H9 (cell line): Measurements from ENCODE around the gene RBMXL2. TPM values are rescaled to one million over a fixed set of nuclear protein-coding genes. Genes with fewer than 3 reads are reported as not detected.

ENCODE experiments used
- DNase-seq: peaks from one replicate; pipeline ENCODE4 v3.0.0-alpha.2; 2017
- H2AFZ ChIP-seq: one replicate; pipeline ENCODE4 v1.6.1; 2013; ENCODE audit warnings: mild to moderate bottlenecking, low read length, control low read depth, moderate library complexity
- H2AK5ac ChIP-seq: 2 replicates; pipeline ENCODE4 v1.6.1; 2013; ENCODE audit warnings: low read length, control low read depth, mixed read lengths; ENCODE audit not compliant: insufficient read length
- H2BK120ac ChIP-seq: one replicate; pipeline ENCODE4 v1.6.1; 2013; ENCODE audit warnings: low read depth, mild to moderate bottlenecking, low read length, control low read depth, inconsistent platforms; ENCODE audit not compliant: poor library complexity, severe bottlenecking
- H2BK12ac ChIP-seq: 2 replicates; pipeline ENCODE4 v1.6.1; 2013; ENCODE audit warnings: low read length, control low read depth, mixed read lengths, low read depth; ENCODE audit not compliant: insufficient read length
- H2BK15ac ChIP-seq: 2 replicates; pipeline ENCODE4 v1.6.1; 2013; ENCODE audit warnings: low read depth, low read length, control low read depth
- H2BK20ac ChIP-seq: one replicate; pipeline ENCODE4 v1.6.1; 2013; ENCODE audit warnings: low read depth, mild to moderate bottlenecking, low read length, control low read depth, inconsistent platforms; ENCODE audit not compliant: poor library complexity, severe bottlenecking
- H2BK5ac ChIP-seq: 2 replicates; pipeline ENCODE4 v1.6.1; 2013; ENCODE audit warnings: low read length, control low read depth, mixed read lengths; ENCODE audit not compliant: insufficient read length
- H3K14ac ChIP-seq: 2 replicates; pipeline ENCODE4 v1.6.1; 2013; ENCODE audit warnings: low read length, control low read depth; ENCODE audit not compliant: insufficient read depth
- H3K18ac ChIP-seq: 2 replicates; pipeline ENCODE4 v1.6.1; 2013; ENCODE audit warnings: low read depth, mild to moderate bottlenecking, mixed read lengths, low read length, control low read depth; ENCODE audit not compliant: insufficient read length
- H3K23ac ChIP-seq: 2 replicates; pipeline ENCODE4 v1.6.1; 2013; ENCODE audit warnings: low read length, control low read depth, mixed read lengths, low read depth; ENCODE audit not compliant: insufficient read length
- H3K23me2 ChIP-seq: 2 replicates; pipeline ENCODE4 v1.6.1; 2013; ENCODE audit warnings: low read depth, mild to moderate bottlenecking, mixed read lengths, low read length, control low read depth; ENCODE audit not compliant: insufficient read length, poor library complexity, severe bottlenecking
- H3K27ac ChIP-seq: 2 replicates; pipeline ENCODE4 v1.5.1; 2013; ENCODE audit warnings: low read length, control low read depth, mixed read lengths, low read depth; ENCODE audit not compliant: insufficient read length
- H3K27me3 ChIP-seq: 2 replicates; pipeline ENCODE4 v1.6.1; 2013; ENCODE audit warnings: low read length, control low read depth, inconsistent platforms; ENCODE audit not compliant: insufficient read depth
- H3K4ac ChIP-seq: 2 replicates; pipeline ENCODE4 v1.6.1; 2013; ENCODE audit warnings: low read depth, mild to moderate bottlenecking, control low read depth, inconsistent platforms, low read length, moderate library complexity
- H3K4me1 ChIP-seq: 2 replicates; pipeline ENCODE4 v1.6.1; 2013; ENCODE audit warnings: low read length, control low read depth, inconsistent platforms; ENCODE audit not compliant: insufficient read depth
- H3K4me2 ChIP-seq: 2 replicates; pipeline ENCODE4 v1.6.1; 2013; ENCODE audit warnings: low read length, control low read depth, mixed read lengths; ENCODE audit not compliant: insufficient read length, insufficient read depth
- H3K56ac ChIP-seq: 2 replicates; pipeline ENCODE4 v1.6.1; 2013; ENCODE audit warnings: low read depth, mild to moderate bottlenecking, mixed read lengths, low read length, control low read depth; ENCODE audit not compliant: insufficient read length
- H3K79me1 ChIP-seq: 2 replicates; pipeline ENCODE4 v1.6.1; 2013; ENCODE audit warnings: low read depth, mild to moderate bottlenecking, moderate library complexity, low read length, control low read depth, inconsistent platforms; ENCODE audit not compliant: insufficient read depth, poor library complexity, severe bottlenecking
- H3K79me2 ChIP-seq: 2 replicates; pipeline ENCODE4 v1.6.1; 2013; ENCODE audit warnings: low read length, control low read depth, inconsistent platforms; ENCODE audit not compliant: insufficient read depth
- H3K9ac ChIP-seq: 2 replicates; pipeline ENCODE4 v1.6.1; 2013; ENCODE audit warnings: low read length, control low read depth, mixed read lengths; ENCODE audit not compliant: insufficient read length; ENCODE audit errors: extremely low read depth
- H3K9me3 ChIP-seq: one replicate; pipeline ENCODE4 v1.6.1; 2013; ENCODE audit warnings: low read depth, low read length, inconsistent platforms; ENCODE audit not compliant: control insufficient read depth
- H3T11ph ChIP-seq: one replicate; pipeline ENCODE4 v1.6.1; 2013; ENCODE audit warnings: mild to moderate bottlenecking, low read length, control low read depth, inconsistent platforms
- H4K20me1 ChIP-seq: one replicate; pipeline ENCODE4 v1.6.1; 2013; ENCODE audit not compliant: control insufficient read depth, insufficient read length, insufficient read depth
- H4K5ac ChIP-seq: 2 replicates; pipeline ENCODE4 v1.6.1; 2013; ENCODE audit warnings: low read depth, mild to moderate bottlenecking, mixed read lengths, low read length, control low read depth; ENCODE audit not compliant: insufficient read length
- H4K8ac ChIP-seq: replicated peaks from 2 replicates; pipeline ENCODE4 v1.6.1; 2013; ENCODE audit warnings: low read length, control low read depth, mixed read lengths, low read depth; ENCODE audit not compliant: insufficient read length
- H4K91ac ChIP-seq: 2 replicates; pipeline ENCODE4 v1.6.1; 2013; ENCODE audit warnings: low read depth, mild to moderate bottlenecking, moderate library complexity, mixed read lengths, low read length, control low read depth; ENCODE audit not compliant: insufficient read length
- H3K27ac Mint-ChIP-seq, 3 experiments: 2 replicates in 2 of 3; 3 replicates in 1 of 3; pipeline ENCODE4 v1.8.0; 2020 to 2021; ENCODE audit warnings: mixed read lengths in 3 of 3, mild to moderate bottlenecking in 1 of 3, moderate library complexity in 1 of 3
- H3K27me3 Mint-ChIP-seq: 2 replicates; pipeline ENCODE4 v1.8.0; 2021; ENCODE audit warnings: low read depth, mild to moderate bottlenecking, moderate library complexity, mixed read lengths
- H3K36me3 Mint-ChIP-seq, 3 experiments: 2 replicates in 2 of 3; 3 replicates in 1 of 3; pipeline ENCODE4 v1.8.0; 2020 to 2021; ENCODE audit warnings: low read depth in 3 of 3, mixed read lengths in 3 of 3; ENCODE audit not compliant: insufficient read depth in 1 of 3
- H3K4me1 Mint-ChIP-seq, 2 experiments: 2 replicates each; pipeline ENCODE4 v1.8.0; 2020; ENCODE audit warnings: mixed read lengths in 2 of 2
- H3K4me3 Mint-ChIP-seq, 2 experiments: 2 replicates in 1 of 2; 3 replicates in 1 of 2; pipeline ENCODE4 v1.8.0; 2020 to 2021; ENCODE audit warnings: mild to moderate bottlenecking in 2 of 2, mixed read lengths in 2 of 2, moderate library complexity in 1 of 2
- H3K9me3 Mint-ChIP-seq, 2 experiments: 2 replicates in 1 of 2; 3 replicates in 1 of 2; pipeline ENCODE4 v1.8.0; 2020; ENCODE audit warnings: mild to moderate bottlenecking in 2 of 2, mixed read lengths in 2 of 2, moderate library complexity in 1 of 2
- WGBS: extraction: QIAGEN DNeasy Blood & Tissue Kit; methylation state at CpG from one replicate; pipeline ENCODE4 v1.1.7; 2013; ENCODE audit warnings: missing lambda C conversion rate, low lambda C conversion rate, mixed read lengths; ENCODE audit not compliant: insufficient read length; ENCODE audit errors: extremely low coverage; 5-methylcytosine and 5-hydroxymethylcytosine counted together
- total RNA-seq: library from RNA; stranded (reverse); gene quantifications from 2 replicates; pipeline ENCODE4 v1.2.1, GENCODE V29; 2021
- TF ChIP-seq, protein P1 (sequence below): fragments of 200-600 bp; sonication (generic); conservative IDR thresholded peaks from 3 replicates; pipeline ENCODE4 v1.8.0; 2021; ENCODE audit warnings: antibody characterized with exemption, mild to moderate bottlenecking

The RBMXL2 gene
- total RNA-seq, 1 experiment from 2014 or later, result not detected

- Histone ChIP-seq H3K27me3 (no peaks in the 10 kb centered on the region), H2BK20ac (no peak overlapping the region), H2BK12ac (no peak overlapping the region), H3K23me2 (no peaks in the 10 kb centered on the region), H3K4me2 (no peak overlapping the region), H2BK120ac (no peak overlapping the region), H3K27ac (no peak overlapping the region), H2AFZ (no peak overlapping the region), H2AK5ac (no peak overlapping the region), H3K9ac (no peak overlapping the region), H3K4me1 (no peaks in the 10 kb centered on the region; the same call in 1 of the 2 replicates), H3K14ac (no peak overlapping the region), H3K56ac (no peak overlapping the region), H3K23ac (no peak overlapping the region), H4K5ac (no peak overlapping the region), H3K79me1 (no peaks in the 10 kb centered on the region), H3K79me2 (no peaks in the 10 kb centered on the region), H4K20me1 (no peaks in the 10 kb centered on the region), H4K8ac (no peak overlapping the region), H4K91ac (no peak overlapping the region), H2BK15ac (no peak overlapping the region), H3K4ac (no peak overlapping the region), H3K18ac (no peak overlapping the region), H3K9me3 (no peaks in the 10 kb centered on the region), H2BK5ac (no peak overlapping the region), H3T11ph (no peak overlapping the region)
- Mint-ChIP-seq H3K27ac (peak overlapping the region in 1 of 3 experiments; percentile 50; a peak in 3 of 7 replicates), H3K4me1 (peaks cover 8 to 10% of the 10 kb centered on the region in 2 experiments), H3K9me3 (peaks cover 0 to 4% of the 10 kb centered on the region in 2 experiments; a peak in 4 of 5 replicates), H3K4me3 (no peak overlapping the region), H3K27me3 (0 out of 2 replicates have a peak, but pooled peaks cover 2% of the 10 kb centered on the region), H3K36me3 (peaks cover 0 to 3% (median 3%) of the 10 kb centered on the region in 3 experiments; a peak in 2 of 7 replicates)
- TF ChIP-seq, protein P1, sequence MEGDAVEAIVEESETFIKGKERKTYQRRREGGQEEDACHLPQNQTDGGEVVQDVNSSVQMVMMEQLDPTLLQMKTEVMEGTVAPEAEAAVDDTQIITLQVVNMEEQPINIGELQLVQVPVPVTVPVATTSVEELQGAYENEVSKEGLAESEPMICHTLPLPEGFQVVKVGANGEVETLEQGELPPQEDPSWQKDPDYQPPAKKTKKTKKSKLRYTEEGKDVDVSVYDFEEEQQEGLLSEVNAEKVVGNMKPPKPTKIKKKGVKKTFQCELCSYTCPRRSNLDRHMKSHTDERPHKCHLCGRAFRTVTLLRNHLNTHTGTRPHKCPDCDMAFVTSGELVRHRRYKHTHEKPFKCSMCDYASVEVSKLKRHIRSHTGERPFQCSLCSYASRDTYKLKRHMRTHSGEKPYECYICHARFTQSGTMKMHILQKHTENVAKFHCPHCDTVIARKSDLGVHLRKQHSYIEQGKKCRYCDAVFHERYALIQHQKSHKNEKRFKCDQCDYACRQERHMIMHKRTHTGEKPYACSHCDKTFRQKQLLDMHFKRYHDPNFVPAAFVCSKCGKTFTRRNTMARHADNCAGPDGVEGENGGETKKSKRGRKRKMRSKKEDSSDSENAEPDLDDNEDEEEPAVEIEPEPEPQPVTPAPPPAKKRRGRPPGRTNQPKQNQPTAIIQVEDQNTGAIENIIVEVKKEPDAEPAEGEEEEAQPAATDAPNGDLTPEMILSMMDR, result no peak
- no peak for DNase-seq
- WGBS, result no CpG with 5 or more reads among the region's 4 CpGs
These were observed 16.3 kb upstream of the RBMXL2 start for GRCh38 chr11:7072401-7073028.
